ENCODE measurements around the gene ATAD2B.
"Not testable (repeated sequence)": the region's sequence is repeated elsewhere in the genome, so short reads cannot be mapped to it uniquely, and the experiment has no call there.

ATAD2B gene

DNA sequence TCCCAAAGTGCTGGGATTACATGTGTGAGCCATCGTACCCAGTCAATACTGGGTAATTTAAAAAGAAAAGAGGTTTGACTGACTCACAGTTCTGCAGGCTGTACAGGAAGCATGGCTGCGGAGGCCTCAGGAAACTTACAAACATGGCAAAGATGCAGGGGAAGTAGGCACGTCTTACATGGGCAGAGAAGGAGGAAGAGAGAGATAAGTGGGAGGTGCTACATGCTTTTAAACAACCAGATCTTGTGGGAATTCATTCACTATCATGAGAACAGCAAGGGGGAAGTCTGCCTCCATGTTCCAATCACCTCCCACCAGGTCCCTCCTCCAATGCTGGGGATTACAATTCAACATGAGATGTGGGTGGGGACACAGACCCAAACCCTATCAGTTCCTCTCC, 192.5 kb downstream of the ATAD2B start:
- DNase-seq = no peak

DNA sequence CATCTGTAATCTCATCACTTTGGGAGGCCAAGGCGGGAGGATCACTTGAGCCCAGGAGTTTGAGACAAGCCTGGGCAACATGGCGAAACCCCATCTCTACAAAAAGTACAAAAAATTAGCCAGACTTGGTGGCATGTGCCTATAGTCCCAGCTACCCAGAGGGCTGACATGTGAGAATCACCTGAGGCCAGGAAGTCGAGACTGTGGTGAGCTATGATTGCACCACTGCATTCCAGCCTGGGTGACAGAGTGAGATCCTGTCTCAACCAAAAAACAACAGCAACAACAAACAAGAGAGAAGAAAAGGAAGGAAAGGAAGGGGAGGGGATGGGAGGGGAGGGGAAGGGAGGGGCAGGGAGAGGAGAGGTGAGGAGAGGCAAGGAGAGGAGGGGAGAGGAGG, 203.9 kb downstream of the ATAD2B start:
- DNase-seq = not testable (repeated sequence)

DNA sequence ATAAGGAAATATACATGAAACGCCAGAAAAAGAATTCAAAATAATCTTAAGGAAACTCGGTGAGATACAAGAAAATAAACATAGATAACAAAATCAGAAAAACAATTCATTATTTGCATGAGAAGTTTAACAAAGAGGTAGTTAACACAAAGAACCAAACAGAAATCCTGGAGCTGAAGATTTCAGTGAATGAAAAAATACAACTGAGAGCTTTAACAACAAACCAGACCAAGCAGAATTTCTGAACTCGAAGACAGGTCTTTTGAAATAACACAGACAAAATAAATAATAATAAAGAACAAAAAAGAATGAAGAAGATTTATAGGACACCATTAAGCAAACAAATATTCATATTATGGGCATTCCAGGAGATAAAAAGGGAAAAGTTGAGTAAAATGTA, 204.7 kb downstream of the ATAD2B start:
- no peak for DNase-seq

DNA sequence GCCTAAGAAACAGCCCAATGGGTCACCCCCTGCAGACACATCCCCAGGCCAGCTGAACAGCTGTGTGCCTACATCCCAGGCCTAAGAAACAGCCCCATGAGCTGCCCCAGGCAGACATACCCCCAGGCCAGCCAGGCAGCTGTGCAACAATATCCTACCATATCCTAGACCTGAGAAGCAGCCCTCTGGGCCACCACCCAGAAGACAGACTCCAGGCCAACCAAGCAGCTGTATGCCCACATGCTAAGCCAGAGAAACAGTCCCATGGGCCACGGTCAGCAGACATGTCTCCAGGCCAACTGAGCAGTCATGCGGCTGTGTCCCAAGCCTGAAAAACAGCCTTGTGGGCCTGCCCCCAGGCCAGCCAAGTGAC, 205.5 kb downstream of the ATAD2B start:
- no peak for DNase-seq

DNA sequence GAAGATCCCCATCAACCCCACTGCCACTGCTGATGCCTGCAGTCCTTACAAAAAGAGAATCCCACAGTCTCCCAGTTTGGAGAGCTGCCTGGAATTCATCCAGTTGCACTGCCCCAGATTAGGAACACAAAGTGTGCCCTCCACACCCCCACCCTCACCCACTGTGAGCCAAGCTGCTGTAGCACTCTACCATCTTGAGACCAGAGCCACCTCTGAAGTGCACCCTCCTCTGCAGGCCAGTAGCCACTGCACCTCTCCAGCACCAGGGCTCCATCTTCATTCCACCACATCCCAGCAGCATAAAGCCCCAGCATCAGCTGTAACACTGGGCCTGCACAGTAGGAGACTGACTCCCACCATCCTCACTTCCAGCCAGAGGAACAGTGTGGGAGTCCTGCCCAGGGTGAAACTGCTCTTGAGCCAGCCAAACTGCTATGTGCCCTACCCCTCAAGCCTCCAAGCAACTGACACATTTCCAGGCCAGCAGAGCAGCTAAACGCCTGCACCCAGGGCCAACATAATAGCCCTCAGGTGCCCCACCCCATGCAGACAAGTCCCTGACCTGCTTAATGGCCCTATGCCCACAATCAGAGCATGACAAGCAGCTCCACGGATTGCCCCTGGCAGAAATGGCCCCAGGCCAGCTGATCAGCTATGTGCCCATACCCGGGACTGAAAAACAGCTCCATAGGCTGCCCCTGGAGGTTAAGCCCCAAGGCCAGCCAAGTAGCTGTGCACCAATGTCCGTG, 206.0 kb downstream of the ATAD2B start:
- DNase-seq = no peak

DNA sequence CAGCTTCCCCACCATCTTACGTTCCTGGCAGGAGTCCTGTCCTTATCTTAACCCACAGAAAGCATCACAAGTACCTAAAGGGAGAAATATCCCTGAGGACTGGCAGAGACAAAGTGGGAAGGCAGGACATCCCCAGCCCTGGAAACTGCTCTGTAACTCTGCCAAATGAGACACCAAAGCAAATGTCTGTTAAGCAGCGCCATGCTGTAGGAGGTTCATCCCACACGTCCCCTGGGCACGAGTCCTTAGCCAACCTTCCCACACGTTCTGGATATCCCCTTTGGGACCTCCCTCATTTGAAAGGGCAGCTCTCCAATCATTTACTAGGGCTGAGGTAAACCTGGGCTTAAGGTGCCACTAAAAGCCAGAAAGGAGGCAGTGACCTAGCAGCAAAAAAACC, 207.2 kb downstream of the ATAD2B start:
- no peak for DNase-seq

DNA sequence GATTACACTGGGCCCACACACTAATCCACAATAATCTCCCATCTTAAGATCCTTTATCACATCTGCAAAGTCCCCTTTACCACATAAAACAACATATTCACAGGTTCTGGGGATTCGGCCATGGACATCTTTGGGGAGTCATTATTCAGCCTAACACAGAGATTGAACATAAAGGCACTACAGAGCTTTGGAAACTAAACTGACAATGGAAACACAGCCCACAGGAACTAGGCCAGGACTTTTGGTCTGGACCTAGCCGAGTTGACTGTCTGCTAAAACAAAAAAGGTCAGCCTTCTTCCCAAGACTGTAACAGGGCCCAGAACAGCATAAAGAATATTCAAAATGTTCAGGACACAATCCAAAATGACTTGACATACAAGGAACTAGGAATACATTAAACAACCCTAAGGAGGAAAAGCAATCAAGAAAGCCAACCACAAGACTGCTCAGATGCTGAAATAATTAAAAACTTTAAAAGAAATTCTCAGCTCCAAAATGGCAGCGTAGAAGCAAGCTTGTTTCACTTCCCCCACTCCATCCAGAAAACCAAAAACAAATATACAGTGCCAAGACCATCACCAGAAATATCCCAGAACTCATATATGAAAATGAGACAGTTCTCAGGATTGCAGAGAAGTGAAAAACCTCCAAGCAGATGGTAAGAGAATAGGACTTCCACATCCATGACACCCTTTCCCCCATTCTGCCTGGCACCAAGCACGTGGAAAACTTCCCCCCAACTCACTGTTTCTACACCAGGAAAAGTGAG, 207.8 kb downstream of the ATAD2B start:
- DNase-seq = no peak

DNA sequence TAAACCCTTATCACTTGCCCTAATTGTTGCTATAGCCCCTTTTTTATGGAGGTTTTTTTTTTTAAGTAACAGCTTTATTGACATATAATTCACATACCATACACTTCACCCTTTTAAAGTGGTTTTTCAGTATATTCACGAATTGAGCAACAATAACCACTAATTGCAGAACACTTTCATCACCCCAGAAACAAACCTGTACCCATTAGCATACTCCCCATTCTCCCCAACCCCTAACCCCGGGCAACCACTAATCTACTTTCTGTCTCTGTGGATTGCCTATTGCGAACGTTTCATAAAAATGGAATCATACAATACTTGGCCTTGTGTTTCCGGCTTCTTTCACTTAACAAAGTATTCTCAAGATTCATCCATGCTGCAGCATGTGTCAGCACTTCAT, 213.6 kb downstream of the ATAD2B start:
- DNase-seq = no peak

DNA sequence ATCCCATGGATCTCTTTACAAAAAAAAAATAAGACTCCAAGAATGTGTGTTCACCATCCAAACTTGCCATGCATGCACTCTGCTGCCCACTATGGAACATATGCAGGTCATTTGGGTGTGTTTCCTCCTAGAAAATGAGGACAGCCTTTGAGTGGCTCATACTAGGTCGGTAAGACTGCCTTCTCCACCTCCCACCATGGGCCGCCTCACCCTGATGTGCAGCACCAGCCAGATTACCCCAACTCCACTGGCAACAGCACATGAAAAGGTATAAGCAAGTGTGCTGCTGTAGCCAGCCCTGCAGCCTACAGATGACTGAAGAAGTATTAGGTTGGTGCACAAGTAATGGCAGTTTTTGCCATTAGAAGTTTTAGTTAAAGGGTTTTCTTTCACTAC, 214.2 kb downstream of the ATAD2B start:
- no peak for DNase-seq

DNA sequence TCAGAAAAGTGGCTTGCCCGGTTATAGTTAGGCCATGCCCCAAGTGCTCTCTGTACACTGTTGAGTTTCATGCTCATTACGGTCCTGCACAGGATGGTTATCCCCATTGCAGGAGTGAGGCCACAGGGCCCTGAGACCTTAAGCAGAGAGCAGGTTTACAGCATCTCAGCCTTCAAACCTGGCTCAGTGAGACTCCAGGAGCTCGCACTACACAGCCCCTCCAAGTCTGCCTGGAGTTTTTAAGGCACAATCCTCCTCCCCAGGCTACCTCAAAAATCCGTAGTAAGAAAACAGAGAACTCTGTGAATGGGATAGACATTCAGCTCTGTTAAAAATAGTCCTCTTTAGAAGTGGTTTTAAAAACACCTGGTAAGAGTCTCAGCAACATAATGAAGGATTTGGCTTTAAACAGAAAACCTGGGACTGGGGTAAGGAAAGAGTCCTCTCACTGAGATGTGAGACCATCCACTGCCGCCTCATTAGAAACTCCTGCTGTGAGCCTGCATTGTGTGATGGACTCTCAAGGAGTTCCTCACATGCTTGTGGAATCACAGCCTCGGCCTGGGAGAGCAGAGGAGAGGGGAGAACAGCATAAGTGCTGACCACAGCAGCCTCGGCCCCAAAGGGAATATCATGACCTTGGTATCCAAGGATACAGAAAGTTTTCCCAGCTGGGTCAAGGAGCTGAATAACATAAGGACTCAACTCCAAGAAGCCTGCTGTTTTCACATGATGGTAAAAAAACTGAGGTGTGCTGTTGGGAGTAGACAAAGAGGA, 214.8 kb downstream of the ATAD2B start:
- no peak for DNase-seq

DNA sequence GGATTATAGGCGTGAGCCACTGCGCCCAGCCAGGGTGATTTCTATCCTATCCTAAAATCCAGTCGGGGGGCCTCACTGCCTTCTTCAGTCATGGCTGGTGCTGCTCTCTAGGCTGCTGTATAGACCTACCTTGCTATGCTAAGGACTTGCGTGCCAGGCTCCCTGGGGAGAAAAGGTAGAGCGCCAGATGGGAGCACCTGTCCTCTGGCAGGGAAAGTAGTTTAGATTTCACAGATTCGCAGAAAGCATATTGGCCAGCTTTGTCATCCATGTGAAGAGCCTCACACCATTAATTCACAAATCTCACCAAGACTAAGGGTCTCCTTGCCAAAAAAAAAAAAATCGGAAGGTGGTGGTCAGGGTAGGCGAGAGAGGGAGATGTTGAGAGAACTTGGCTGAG, 217.6 kb downstream of the ATAD2B start:
- no peak for DNase-seq

DNA sequence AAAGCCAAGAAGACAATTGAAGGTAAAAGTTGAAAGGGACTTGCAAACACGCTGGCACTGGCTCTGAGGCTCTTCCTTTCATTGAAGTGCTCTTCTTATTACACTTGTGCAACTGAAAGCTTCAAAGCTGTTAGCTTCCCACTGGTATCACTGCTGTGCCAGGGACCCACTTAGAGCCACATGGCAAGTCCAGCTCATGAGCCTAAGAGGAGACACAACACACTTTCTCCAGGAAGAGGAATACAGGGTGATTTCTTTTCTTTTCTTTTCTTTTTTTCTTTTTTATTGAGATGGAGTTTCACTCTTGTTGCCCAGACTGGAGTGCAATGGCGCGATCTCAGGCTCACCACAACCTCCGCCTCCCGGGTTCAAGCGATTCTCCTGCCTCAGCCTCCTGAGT, 218.2 kb downstream of the ATAD2B start:
- DNase-seq = no peak

DNA sequence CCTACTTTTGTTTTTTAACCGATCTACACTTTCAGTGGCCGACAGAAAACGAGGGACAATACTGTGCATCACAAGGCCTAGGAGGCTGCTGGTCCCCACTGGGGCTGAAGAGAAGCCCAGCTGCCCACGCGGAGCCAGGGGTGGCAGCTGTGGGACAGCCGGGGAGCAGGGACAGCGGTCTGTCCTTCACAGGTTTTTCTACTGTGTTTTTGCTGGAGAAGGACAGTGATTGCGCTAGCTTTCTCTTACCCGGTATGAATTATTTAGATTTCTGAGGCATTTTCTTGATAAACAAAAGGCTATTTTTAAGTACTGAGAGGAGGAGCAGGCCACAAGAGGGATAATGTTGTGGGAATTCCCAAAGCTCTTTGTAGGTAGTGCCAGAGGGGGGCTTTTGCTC, 219.8 kb downstream of the ATAD2B start:
- no peak for DNase-seq

DNA sequence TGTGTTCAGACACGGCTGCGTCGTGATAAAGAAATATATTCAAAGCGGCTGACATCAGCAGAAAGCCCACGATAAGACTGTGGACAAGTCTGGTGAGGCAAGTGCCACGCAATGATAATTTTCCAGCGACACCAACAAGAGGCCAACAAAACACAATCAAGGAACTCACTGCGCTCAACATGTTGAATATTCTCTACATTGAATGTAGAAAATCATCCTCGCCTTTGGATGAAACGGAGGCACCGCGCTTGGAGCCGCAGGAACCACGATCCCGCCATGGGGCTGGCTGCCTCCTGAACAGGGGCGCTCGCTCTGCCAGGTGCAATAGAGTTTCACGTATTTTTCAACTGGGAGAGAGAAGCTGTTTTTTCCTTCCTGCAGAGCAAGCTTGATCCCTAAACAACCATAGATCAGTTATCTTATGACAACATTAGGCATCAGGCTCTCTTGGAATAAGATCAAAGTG, 220.3 kb downstream of the ATAD2B start:
- no peak for DNase-seq

DNA sequence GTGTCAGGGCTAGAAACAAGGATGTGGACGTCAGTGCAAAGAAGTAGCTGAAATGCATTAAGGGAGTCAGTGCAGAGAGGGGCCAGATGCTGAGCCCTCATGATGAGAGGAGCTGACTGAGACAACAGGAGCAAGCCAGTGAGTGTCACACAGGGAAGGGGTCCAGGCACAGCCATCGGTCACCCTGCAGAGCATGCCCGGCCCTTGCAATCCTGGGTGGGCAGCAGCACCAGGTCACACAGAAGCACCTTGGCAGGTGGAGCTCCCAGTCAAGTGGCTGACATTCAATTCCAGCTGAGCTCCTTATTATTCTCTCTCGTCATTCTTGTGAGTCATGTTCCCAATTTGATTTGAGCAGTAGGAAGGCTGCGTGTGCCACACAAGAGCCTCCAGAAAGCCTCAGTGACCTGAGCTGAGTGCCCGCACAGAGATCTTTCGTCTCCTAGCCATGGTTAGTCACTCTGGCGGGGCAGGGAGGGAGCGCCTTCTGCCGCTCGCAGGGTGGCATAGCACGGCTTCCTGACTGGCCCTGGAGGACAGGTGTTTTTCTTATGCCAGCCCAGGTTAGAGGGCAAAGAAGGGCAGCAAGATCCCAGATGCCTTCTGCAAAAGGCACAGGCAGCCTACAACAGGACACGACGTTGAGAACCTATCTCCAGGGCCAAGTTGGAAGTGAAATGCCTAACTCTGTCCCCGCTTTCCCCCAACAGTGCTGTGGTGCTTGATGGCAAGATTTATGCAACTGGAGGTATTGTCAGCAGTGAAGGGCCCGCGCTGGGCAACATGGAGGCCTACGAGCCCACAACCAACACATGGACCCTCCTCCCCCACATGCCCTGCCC, 220.9 kb downstream of the ATAD2B start:
- no peak for DNase-seq

DNA sequence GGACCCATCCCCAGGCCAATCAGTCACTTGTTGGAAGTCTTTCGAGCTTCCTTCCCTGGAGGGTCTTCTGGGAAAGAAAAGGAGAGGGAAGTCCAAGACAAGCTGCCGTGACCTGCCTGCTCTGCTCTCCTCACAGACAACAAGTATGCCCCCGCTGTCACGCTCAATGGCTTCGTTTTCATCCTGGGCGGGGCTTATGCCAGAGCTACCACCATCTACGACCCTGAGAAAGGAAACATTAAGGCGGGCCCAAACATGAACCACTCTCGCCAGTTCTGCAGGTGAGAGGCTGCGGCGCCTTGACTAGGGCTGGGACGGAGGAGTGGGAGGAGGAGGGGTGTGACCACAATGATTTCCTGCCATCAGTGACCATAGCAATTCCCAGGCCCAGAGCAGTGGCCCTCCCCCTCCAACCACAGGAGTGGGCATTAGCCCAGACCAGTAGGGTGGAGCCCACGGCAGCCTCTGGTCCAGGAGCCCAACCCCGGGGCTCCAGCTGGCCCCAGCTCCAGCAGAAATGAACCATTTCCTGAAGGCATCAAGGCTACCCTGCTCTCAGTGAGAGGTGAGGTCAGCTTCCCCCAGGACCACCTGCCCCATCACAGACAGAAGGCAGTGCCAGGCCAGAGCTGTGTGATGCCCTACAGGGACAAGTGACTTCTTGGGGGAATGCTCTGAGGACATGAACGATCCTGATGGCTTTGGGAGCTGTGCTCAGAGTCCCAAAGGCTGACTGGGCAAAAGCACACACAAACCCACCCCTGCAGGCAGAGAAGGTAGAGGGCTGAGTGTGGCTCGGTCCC, 223.1 kb downstream of the ATAD2B start:
- DNase-seq = no peak

DNA sequence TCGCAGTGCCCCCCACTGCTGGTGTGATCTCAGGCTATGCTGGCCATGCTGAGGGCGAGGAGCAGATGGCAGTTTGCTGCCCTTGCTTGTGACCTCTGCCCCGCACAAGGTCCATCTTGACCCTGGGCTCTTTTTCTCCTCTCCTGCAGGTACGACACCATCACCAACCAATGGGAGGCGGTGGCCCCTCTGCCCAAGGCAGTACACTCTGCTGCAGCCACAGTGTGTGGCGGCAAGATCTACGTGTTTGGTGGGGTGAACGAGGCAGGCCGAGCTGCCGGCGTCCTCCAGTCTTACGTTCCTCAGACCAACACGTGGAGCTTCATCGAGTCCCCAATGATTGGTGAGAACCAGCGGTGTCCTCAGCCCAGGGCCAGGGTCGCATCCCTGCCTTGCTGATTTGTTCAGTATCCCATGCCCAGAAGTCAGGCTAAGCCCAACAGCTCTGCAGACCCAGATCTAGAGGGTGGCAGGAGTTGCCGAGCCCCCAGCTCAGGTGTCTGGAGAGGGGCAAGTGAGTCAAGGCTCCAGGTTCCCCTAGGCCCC, 223.8 kb downstream of the ATAD2B start:
- DNase-seq = no peak

DNA sequence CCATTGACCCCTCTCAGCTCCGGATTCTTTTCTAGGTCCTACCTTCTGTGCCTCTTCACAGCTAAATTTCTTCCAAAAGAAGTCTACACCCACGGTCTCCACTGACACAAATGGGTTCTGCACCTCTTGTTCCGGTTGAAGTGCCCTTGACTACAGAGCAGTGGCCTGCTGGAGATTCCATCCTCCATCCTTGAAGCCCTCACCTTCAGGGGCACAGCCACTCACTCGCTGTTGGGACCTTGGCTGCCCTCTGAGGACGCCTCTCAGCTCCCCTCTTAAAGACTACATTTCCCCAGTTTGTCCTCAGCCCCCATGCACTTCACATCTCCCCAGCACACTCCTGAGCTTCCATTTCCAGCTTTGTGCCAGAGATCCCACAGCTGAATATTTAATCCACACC, 226.3 kb downstream of the ATAD2B start:
- no peak for DNase-seq

DNA sequence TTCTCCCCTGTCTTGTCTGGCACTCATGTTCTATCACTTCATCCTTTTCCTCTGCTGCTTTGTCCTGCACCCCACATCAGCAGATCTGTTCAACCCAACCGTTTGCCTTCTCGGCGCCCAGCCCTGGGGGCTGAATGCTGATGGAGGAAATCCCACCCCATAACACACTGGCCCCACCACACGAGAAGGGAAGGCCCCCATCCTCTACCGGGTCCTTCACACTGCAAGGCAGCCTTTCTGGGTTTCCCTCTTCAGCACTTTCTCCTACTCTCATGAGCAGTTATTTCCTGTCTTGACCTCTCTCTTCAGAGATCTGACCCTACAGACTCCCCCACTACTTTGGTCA, 227.4 kb downstream of the ATAD2B start:
- no peak for DNase-seq

DNA sequence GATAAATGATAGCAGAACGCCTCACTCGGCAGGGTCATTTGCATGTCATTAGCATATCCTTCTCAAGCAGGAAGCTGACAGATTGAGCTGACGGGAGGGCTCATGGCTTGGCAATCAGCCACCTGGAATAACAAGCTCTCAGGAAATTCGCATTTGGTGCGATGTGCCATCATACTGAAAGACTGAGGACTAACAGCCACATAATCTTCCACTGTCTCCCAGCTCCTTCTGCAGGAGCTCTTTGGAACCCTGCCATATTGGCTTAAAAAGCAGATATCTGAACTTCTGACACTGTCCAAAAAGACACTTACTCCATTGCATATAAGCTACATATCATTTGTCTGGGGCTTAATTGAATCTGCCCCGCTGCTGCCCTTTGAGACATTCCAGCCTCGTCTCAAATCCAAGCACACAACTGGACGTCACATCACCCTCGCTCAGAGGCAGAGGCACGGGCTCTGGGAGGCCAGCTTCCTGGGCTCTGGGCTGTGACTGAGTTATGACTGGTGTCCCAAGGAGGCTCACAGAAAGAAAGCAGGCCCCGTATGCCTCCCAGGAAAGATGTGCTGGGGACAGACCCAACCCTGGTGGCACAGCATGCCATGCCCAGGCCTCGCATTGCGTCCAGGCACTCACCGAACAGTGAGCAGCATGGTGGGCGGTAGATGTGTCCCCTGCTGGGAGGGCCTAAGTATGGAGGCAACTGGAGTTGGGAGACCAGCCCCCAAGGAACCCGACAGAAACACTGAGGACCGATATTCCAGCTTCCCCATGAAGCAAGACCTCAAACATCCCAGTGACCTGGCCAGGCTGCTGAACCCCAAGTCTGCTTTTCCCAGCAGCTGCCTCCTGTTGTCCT, 228.0 kb downstream of the ATAD2B start:
- DNase-seq = peak; percentile 56 to 82

Data from NCI-H524 (cell line).